A673 (cell line): ENCODE data around the gene DOCK4. TPM values are rescaled to one million over a fixed set of nuclear protein-coding genes. Genes with fewer than 3 reads are reported as not detected.

Experiments
- BruUV-seq: library from RNA; stranded (reverse); fragments of 400-500 nt; replicated peaks from 2 replicates; lab custom pipeline; 2021; lab: Mats Ljungman, UMichigan
- CTCF ChIA-PET: fragments of 300-600 bp; sonication (Branson Sonifier 250); formaldehyde crosslinking; loops from one replicate; lab custom pipeline; 2022; ENCODE audit warnings: antibody characterized with exemption; lab: Charles Lee
- POLR2A ChIA-PET: fragments of 300-600 bp; sonication (Branson Sonifier 250); formaldehyde crosslinking; loops from one replicate; lab custom pipeline; 2022; ENCODE audit warnings: antibody characterized with exemption; ENCODE audit not compliant: low non-redundant PET; lab: Charles Lee
- DNase-seq: peaks from one replicate; pipeline ENCODE4 v3.0.0-alpha.2; 2015; ENCODE audit warnings: low spot score
- H3K27ac ChIP-seq: fragments of 200-600 bp; sonication (generic); 2 replicates; pipeline ENCODE4 v1.5.1; 2016; ENCODE audit warnings: mixed run types, low read depth, mild to moderate bottlenecking, mixed read lengths, antibody characterized with exemption, low read length; ENCODE audit not compliant: poor library complexity, severe bottlenecking
- H3K27me3 ChIP-seq: fragments of 200-600 bp; sonication (generic); replicated peaks from 2 replicates; pipeline ENCODE4 v1.6.1; 2017; ENCODE audit warnings: mixed run types, low read depth, mild to moderate bottlenecking, mixed read lengths, antibody characterized with exemption, low read length; ENCODE audit not compliant: insufficient read depth, poor library complexity
- H3K36me3 ChIP-seq: fragments of 200-600 bp; sonication (generic); 2 replicates; pipeline ENCODE4 v1.6.1; 2016; ENCODE audit warnings: mixed run types, mild to moderate bottlenecking, mixed read lengths, antibody characterized with exemption, low read length; ENCODE audit not compliant: insufficient read depth, poor library complexity, severe bottlenecking
- H3K4me1 ChIP-seq: fragments of 200-600 bp; sonication (generic); 2 replicates; pipeline ENCODE4 v1.6.1; 2017; ENCODE audit warnings: mixed run types, mild to moderate bottlenecking, mixed read lengths, antibody characterized with exemption, low read length; ENCODE audit not compliant: insufficient read depth, poor library complexity, severe bottlenecking
- H3K4me3 ChIP-seq: fragments of 200-600 bp; sonication (generic); 2 replicates; pipeline ENCODE4 v1.5.1; 2016; ENCODE audit warnings: low read depth, mixed run types, mild to moderate bottlenecking, mixed read lengths, low read length; ENCODE audit not compliant: poor library complexity, severe bottlenecking
- H3K9me3 ChIP-seq: fragments of 200-600 bp; sonication (generic); 2 replicates; pipeline ENCODE4 v1.6.1; 2016; ENCODE audit warnings: mixed run types, low read depth, mild to moderate bottlenecking, mixed read lengths, antibody characterized with exemption, low read length; ENCODE audit not compliant: poor library complexity, severe bottlenecking
- CTCF ChIP-seq: fragments of 300-800, 200-600 bp; sonication (generic); conservative IDR thresholded peaks from 2 replicates; pipeline ENCODE4 v1.5.1; 2017; ENCODE audit warnings: low read depth, mild to moderate bottlenecking, antibody characterized with exemption, low read length, moderate library complexity, mixed read lengths
- EZH2 ChIP-seq: fragments of 200-600 bp; sonication (generic); IDR thresholded peaks from 2 replicates; pipeline ENCODE4 v1.6.1; 2017; ENCODE audit warnings: borderline replicate concordance, low read depth, mild to moderate bottlenecking, mixed read lengths, antibody characterized with exemption, low read length; ENCODE audit not compliant: poor library complexity, severe bottlenecking
- intact Hi-C: fragments of 100-400 bp; cut with micrococcal nuclease; formaldehyde crosslinking; loops from one replicate; pipeline ENCODE4 v1.10.0; 2022; ENCODE audit not compliant: unreplicated experiment
- total RNA-seq: library from RNA; stranded (reverse); gene quantifications from 2 replicates; pipeline ENCODE4 v1.2.3, GENCODE V29; 2021

The DOCK4 gene
- total RNA-seq, 1 experiment from 2014 or later: 28.5 TPM

DNA sequence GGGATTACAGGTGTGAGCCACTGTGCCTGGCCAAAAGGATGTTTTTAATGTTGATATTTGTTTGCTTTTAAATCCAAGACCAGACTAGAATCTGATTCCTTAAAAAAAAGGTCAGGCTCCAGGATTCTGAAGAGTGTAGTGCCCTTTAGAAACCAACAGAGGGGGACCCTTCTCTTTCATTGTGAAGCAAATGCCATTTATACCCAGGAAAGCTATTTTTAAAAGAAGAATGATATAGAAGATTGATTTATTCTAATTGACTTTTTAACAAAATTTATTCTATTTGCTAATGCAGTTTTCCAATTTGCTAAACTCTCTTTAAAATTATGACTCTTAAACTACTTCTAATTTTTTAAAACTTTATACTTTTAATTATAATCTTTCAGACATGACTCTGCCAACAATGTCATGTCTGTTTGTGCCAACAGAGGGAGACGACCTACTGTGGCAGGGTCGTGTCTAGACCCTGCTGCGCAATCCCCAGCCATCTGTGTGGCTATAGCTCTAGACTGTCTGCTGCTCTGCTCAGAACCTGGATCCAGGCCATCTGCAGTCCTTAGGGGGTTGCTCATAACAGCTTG lies 442.9 kb downstream of the DOCK4 start:
- H3K4me1 ChIP-seq: no peaks in the 10 kb centered on the region
- TF ChIP-seq EZH2 (no peak), CTCF (peak; percentile 76)
- H3K9me3 ChIP-seq: no peaks in the 10 kb centered on the region
- H3K27ac ChIP-seq: no peak overlapping the region
- H3K4me3 ChIP-seq: no peak overlapping the region
- ChIA-PET POLR2A (interaction anchor here (0.6 kb wide), 1 partner anchor 640 kb away, joined by 7 read pairs; no protein-coding TSS in a partner anchor), CTCF (interaction anchor here (0.5 to 2.6 kb wide), 8 partner anchors 9 to 733 kb away, joined by 3 to 62 read pairs (median 3); no protein-coding TSS in a partner anchor)
- H3K36me3 ChIP-seq: no peaks in the 10 kb centered on the region
- H3K27me3 ChIP-seq: no peaks in the 10 kb centered on the region
- peak; percentile 74 for DNase-seq
- intact Hi-C loops: loop anchor here (1.0 to 5.0 kb wide), 3 partner anchors 90 to 734 kb away; no protein-coding TSS in a partner anchor
- BruUV-seq: no TSS peak

GRCh38 chr7:111762799-111763198 lies 443.4 kb downstream of the DOCK4 start:
- no peak for DNase-seq
- Histone ChIP-seq H3K27me3 (no peaks in the 10 kb centered on the region), H3K4me3 (no peak overlapping the region), H3K4me1 (peaks cover under 1% of the 10 kb centered on the region), H3K27ac (no peak overlapping the region), H3K36me3 (no peaks in the 10 kb centered on the region), H3K9me3 (no peaks in the 10 kb centered on the region)
- intact Hi-C loops: loop anchor here (1.0 to 5.0 kb wide), 3 partner anchors 91 to 735 kb away; no protein-coding TSS in a partner anchor
- no TSS peak for BruUV-seq
- CTCF ChIA-PET: interaction anchor here (0.6 to 2.6 kb wide), 5 partner anchors 9 to 733 kb away, joined by 3 to 62 read pairs (median 4); no protein-coding TSS in a partner anchor
- TF ChIP-seq EZH2 (no peak), CTCF (no peak)
- POLR2A ChIA-PET: no interaction called here

- no TSS peak for BruUV-seq
- no peak for TF ChIP-seq EZH2
- no peak for TF ChIP-seq CTCF
- H3K4me3 ChIP-seq: no peak overlapping the region
- H3K4me1 ChIP-seq: peaks cover 6% of the 10 kb centered on the region
- H3K27me3 ChIP-seq: no peaks in the 10 kb centered on the region
- ChIA-PET CTCF (interaction anchor here (2.6 kb wide), 1 partner anchor 92 kb away, joined by 62 read pairs; no protein-coding TSS in a partner anchor), POLR2A (no interaction called here)
- no peak for DNase-seq
- H3K9me3 ChIP-seq: no peaks in the 10 kb centered on the region
- no peak overlapping the region for H3K27ac ChIP-seq
- intact Hi-C loops: loop anchor here (5.0 kb wide), 1 partner anchor 735 kb away; no protein-coding TSS in a partner anchor
- H3K36me3 ChIP-seq: no peaks in the 10 kb centered on the region
Observed at GRCh38 chr7:111762211-111762610, 444.0 kb downstream of the DOCK4 start.
